ENCODE measurements around the gene FAM89A. TPM values are rescaled to one million over a fixed set of nuclear protein-coding genes. Genes with fewer than 3 reads are reported as not detected.

FAM89A gene
- total and polyA plus RNA-seq, 2 of the 13 experiments (the other 11 are each of a cell fraction or from before 2014, with no cell fraction given), result 0.35 to 0.44 TPM

- TF ChIP-seq, protein P1, sequence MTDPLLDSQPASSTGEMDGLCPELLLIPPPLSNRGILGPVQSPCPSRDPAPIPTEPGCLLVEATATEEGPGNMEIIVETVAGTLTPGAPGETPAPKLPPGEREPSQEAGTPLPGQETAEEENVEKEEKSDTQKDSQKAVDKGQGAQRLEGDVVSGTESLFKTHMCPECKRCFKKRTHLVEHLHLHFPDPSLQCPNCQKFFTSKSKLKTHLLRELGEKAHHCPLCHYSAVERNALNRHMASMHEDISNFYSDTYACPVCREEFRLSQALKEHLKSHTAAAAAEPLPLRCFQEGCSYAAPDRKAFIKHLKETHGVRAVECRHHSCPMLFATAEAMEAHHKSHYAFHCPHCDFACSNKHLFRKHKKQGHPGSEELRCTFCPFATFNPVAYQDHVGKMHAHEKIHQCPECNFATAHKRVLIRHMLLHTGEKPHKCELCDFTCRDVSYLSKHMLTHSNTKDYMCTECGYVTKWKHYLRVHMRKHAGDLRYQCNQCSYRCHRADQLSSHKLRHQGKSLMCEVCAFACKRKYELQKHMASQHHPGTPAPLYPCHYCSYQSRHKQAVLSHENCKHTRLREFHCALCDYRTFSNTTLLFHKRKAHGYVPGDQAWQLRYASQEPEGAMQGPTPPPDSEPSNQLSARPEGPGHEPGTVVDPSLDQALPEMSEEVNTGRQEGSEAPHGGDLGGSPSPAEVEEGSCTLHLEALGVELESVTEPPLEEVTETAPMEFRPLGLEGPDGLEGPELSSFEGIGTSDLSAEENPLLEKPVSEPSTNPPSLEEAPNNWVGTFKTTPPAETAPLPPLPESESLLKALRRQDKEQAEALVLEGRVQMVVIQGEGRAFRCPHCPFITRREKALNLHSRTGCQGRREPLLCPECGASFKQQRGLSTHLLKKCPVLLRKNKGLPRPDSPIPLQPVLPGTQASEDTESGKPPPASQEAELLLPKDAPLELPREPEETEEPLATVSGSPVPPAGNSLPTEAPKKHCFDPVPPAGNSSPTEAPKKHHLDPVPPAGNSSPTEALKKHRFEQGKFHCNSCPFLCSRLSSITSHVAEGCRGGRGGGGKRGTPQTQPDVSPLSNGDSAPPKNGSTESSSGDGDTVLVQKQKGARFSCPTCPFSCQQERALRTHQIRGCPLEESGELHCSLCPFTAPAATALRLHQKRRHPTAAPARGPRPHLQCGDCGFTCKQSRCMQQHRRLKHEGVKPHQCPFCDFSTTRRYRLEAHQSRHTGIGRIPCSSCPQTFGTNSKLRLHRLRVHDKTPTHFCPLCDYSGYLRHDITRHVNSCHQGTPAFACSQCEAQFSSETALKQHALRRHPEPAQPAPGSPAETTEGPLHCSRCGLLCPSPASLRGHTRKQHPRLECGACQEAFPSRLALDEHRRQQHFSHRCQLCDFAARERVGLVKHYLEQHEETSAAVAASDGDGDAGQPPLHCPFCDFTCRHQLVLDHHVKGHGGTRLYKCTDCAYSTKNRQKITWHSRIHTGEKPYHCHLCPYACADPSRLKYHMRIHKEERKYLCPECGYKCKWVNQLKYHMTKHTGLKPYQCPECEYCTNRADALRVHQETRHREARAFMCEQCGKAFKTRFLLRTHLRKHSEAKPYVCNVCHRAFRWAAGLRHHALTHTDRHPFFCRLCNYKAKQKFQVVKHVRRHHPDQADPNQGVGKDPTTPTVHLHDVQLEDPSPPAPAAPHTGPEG (CRISPR knock-in tag; IDR thresholded peaks at IDR 0.05), result no peak
- TF ChIP-seq ZNF205 (CRISPR knock-in tag; IDR thresholded peaks at IDR 0.05), result peak; percentile 71
- TF ChIP-seq MEIS1 (CRISPR knock-in tag; IDR thresholded peaks at IDR 0.05; ENCODE audit: borderline replicate concordance), result no peak
- peak; percentile 95 for TF ChIP-seq HNF1B (CRISPR knock-in tag; IDR thresholded peaks at IDR 0.05)
- no peak for TF ChIP-seq PHB2 (IDR thresholded peaks at IDR 0.05; ENCODE audit: partially characterized antibody)
- TF ChIP-seq NCOR1 (IDR thresholded peaks at IDR 0.05; ENCODE audit: borderline replicate concordance, low read length), result peak; percentile 35; the same call in 1 of the 2 replicates
- TF ChIP-seq ZBTB43 (CRISPR knock-in tag; conservative IDR thresholded peaks at IDR 0.05), result no peak
- TF ChIP-seq MIER3 (CRISPR knock-in tag; IDR thresholded peaks at IDR 0.05; ENCODE audit: borderline replicate concordance), result no peak
- TF ChIP-seq SRSF4 (IDR thresholded peaks at IDR 0.05; ENCODE audit: low read depth, low read length, poor library complexity, severe bottlenecking), result no peak
- TF ChIP-seq RXRB (CRISPR knock-in tag; IDR thresholded peaks at IDR 0.05; ENCODE audit: borderline replicate concordance), result peak; percentile 66; the same call in 1 of the 2 replicates
- no peak for TF ChIP-seq E2F5 (CRISPR knock-in tag; conservative IDR thresholded peaks at IDR 0.05)
- TF ChIP-seq ZNF616 (CRISPR knock-in tag; IDR thresholded peaks at IDR 0.05; ENCODE audit: low read depth), result no peak
- TF ChIP-seq, protein P2, sequence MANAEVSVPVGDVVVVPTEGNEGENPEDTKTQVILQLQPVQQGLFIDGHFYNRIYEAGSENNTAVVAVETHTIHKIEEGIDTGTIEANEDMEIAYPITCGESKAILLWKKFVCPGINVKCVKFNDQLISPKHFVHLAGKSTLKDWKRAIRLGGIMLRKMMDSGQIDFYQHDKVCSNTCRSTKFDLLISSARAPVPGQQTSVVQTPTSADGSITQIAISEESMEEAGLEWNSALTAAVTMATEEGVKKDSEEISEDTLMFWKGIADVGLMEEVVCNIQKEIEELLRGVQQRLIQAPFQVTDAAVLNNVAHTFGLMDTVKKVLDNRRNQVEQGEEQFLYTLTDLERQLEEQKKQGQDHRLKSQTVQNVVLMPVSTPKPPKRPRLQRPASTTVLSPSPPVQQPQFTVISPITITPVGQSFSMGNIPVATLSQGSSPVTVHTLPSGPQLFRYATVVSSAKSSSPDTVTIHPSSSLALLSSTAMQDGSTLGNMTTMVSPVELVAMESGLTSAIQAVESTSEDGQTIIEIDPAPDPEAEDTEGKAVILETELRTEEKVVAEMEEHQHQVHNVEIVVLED (CRISPR knock-in tag; IDR thresholded peaks at IDR 0.05; ENCODE audit: borderline replicate concordance), result peak; percentile 99
- TF ChIP-seq KLF15 (CRISPR knock-in tag; IDR thresholded peaks at IDR 0.05; ENCODE audit: borderline replicate concordance), result 0 out of 2 replicates have a peak, but pooled peaks have one; percentile 52
- TF ChIP-seq ZNF3 (CRISPR knock-in tag; IDR thresholded peaks at IDR 0.05), result no peak
These were observed 61.3 kb downstream of the FAM89A start, which contains the start of the genes ARV1 and TTC13 (continued) for GRCh38 chr1:230978491-230979388.

Data from HepG2 (cell line).